Measurements from ENCODE around the gene YBX3. TPM values are rescaled to one million over a fixed set of nuclear protein-coding genes. Genes with fewer than 3 reads are reported as not detected.
"Not testable (repeated sequence)": the region's sequence is repeated elsewhere in the genome, so short reads cannot be mapped to it uniquely, and the experiment has no call there.

Gene YBX3
- total RNA-seq = 198 and 207 TPM in 2 replicates

DNA sequence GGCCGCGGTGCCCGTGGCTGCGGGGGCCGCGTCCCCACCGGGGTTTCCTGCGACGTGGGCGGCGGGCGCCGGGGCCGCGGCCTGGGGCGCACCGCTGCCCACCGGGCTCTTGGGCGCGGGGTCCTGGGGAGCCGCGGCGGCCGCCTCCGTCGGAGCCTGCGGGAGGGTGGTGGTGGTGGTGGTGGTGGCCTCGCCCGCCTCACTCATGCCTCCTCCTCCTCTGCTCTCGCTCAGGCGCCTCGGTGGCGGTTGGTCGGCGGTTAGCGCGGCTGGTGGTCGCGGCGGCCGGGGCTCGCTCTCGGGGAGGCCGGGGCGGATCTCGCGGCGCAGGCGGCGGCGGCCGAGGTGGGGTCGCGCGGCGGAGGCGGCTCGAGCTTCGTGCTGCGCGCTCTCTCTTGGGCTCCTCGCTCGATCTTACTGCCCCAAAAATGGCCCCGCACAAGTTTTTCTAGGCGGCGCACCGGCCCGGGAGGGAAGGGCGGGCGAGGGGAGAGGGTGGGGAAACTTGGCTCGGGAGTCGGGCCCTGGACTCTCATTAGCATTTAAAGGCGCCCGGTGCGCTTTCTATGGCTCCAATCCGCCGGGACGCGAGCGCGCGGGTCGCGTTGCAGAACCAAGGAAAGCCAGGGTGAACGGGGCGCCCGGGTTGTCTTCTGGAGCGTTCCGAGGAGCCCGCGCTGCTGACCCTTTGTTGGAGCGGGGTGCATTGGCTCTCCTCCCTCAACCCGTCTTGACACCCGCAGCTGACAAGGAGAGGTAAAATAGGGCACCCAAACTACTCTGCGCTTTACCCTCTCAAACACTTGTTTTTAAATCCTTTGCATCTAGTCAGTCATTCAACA, at the start of gene YBX3:
Gene YBX3, minus strand, starts transcription at position 419 of the 842 bp plus-strand sequence. Its CDS starts 212 bp downstream, at position 207.
- intact Hi-C loops (cut with micrococcal nuclease) = loop anchor here (1.0 to 10.0 kb wide), 13 partner anchors 22 to 1992 kb away; partner anchors contain the start of genes BORCS5, CDKN1B, CLEC2B and GABARAPL1
- no peaks in the 10 kb centered on the region for H3K9me3 Mint-ChIP-seq
- H3K27ac Mint-ChIP-seq = peak within 1 kb of the TSS; percentile 96
- H3K4me1 Mint-ChIP-seq (ENCODE audit: low read depth) = peaks cover 48% of the 10 kb centered on the region
- peak; percentile 50 for DNase-seq (ENCODE audit: low spot score)
- peak within 1 kb of the TSS; percentile 96 for H3K4me3 Mint-ChIP-seq
- peaks cover 10% of the 10 kb centered on the region for H3K36me3 Mint-ChIP-seq (ENCODE audit: low read depth)
- peaks cover 47% of the 10 kb centered on the region for H3K27me3 Mint-ChIP-seq (ENCODE audit: insufficient read depth)

DNA sequence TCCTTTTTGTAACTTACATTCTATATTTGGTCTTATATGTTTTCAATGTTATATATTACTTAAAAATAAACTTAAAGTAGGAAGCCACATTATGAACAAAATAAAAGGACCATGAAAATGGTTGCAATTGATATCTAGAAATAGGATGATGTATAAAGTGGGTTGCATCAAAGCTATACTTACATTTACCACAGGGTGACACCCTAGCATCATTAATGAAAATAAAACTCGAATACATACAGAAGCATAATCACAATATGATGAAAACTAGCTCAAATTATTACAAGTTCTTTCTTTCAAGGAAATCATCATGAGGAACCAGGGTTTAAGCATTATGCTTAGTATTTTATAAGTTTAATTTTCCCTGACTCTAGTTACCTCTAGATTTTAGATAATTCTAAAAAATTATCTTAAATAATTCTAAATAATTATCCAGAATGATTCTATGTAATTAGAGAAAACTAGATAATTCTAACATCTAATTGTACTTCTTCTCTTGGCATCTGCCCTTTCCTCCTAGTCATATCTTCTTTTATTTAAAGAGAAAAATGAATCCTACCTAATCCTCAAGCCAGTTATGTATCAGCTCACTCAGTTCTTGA, 48.1 kb upstream of the YBX3 start:
- Mint-ChIP-seq H3K27ac (no peak overlapping the region), H3K36me3 (ENCODE audit: low read depth) (no peaks in the 10 kb centered on the region), H3K27me3 (ENCODE audit: insufficient read depth) (peaks cover 59% of the 10 kb centered on the region), H3K9me3 (no peaks in the 10 kb centered on the region), H3K4me3 (no peak overlapping the region), H3K4me1 (ENCODE audit: low read depth) (no peaks in the 10 kb centered on the region)
- intact Hi-C loops (cut with micrococcal nuclease) = loop anchor here (1.0 kb wide), 2 partner anchors 428 to 715 kb away; no protein-coding TSS in a partner anchor
- no peak for DNase-seq (ENCODE audit: low spot score)

DNA sequence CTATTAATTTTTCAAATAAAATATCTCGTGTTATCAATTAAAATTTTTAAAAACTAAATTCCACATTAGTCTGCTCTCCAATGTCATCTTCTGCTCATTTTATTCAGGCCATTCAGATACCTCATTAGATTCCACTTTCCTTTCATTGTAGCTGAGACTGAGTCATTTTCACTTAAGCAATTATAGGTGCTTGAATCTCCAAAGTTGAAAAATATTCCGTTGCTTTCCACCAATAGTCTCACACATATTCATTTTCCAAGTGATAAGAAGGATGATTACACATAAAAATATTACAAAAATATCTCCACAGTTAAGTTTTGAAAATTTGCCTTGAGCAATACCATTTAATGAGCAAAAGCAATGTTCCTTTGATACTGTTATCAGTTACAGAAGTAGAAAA, 36.5 kb upstream of the YBX3 start:
- Mint-ChIP-seq H3K27me3 (ENCODE audit: insufficient read depth) (peaks cover 49% of the 10 kb centered on the region), H3K27ac (no peak overlapping the region), H3K4me1 (ENCODE audit: low read depth) (no peaks in the 10 kb centered on the region), H3K4me3 (no peak overlapping the region), H3K36me3 (ENCODE audit: low read depth) (no peaks in the 10 kb centered on the region), H3K9me3 (peaks cover 12% of the 10 kb centered on the region)
- no peak for DNase-seq (ENCODE audit: low spot score)
- intact Hi-C loops (cut with micrococcal nuclease) = loop anchor here (10.0 kb wide), 1 partner anchor 415 kb away; the partner anchor contains the start of gene SMIM10L1

DNA sequence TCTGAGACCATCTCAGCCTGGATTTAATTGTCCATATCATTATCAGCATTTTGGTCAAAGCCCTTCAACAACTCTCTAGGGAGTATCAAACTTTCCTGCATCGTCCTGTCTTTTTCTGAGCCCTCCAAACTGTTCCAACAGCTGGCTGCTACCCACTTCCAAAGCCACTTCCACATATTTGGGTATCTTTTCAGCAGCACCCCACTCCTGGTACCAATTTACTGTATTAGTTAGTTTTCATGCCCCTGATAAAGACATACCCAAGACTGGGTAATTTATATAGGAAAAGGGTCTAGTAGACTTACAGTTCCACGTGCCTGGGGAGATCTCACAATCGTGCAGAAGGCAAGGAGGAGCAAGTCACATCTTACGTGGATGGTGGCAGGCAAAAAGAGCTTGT, 33.1 kb upstream of the YBX3 start:
- Mint-ChIP-seq H3K4me1 (ENCODE audit: low read depth) (peaks cover 5% of the 10 kb centered on the region), H3K4me3 (no peak overlapping the region), H3K27me3 (ENCODE audit: insufficient read depth) (peaks cover 38% of the 10 kb centered on the region), H3K36me3 (ENCODE audit: low read depth) (no peaks in the 10 kb centered on the region), H3K27ac (no peak overlapping the region), H3K9me3 (peaks cover 12% of the 10 kb centered on the region)
- intact Hi-C loops (cut with micrococcal nuclease) = loop anchor here (10.0 kb wide), 1 partner anchor 419 kb away; the partner anchor contains the start of gene SMIM10L1
- DNase-seq (ENCODE audit: low spot score) = no peak

DNA sequence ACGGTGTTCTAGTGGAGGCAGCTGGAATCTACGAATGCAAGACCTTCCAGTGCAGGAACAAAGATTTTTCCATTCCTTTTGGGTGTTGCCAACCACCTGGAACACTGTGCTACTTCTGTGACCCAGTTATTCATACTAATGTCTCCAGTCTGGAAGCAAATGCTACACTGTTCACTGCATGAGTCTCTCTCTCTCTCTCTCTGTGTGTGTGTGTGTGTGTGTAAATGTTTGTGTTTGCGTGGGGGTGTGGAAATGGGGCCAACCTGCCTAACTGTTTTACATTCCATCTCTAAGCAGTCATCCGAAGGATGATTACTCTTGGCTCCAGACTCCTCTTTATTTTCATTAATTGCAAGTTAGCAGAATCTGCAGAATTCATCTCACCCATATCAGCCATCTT, 29.9 kb upstream of the YBX3 start:
- intact Hi-C loops (cut with micrococcal nuclease) = loop anchor here (5.0 to 10.0 kb wide), 2 partner anchors 422 to 601 kb away; partner anchors contain the start of gene SMIM10L1
- Mint-ChIP-seq H3K4me3 (no peak overlapping the region), H3K4me1 (ENCODE audit: low read depth) (peaks cover 20% of the 10 kb centered on the region), H3K27ac (no peak overlapping the region), H3K27me3 (ENCODE audit: insufficient read depth) (peaks cover 11% of the 10 kb centered on the region), H3K9me3 (peaks cover 12% of the 10 kb centered on the region), H3K36me3 (ENCODE audit: low read depth) (no peaks in the 10 kb centered on the region)
- no peak for DNase-seq (ENCODE audit: low spot score)

DNA sequence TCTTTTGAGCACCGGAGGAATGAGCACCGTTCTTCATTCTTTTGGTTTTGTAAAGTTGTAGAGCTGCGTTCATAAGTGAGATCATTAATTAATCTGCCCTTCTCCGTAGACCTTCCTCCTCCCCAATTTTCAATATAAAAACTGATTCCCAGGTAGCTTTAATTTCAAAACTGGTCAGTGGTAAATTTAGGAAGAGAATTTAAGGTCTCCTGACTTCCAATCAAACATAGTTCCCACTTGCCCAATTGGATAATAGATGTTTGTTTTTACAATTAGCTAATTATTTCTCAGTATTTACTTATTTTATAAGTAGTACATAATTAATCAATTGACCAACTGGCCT, 27.2 kb upstream of the YBX3 start:
- peaks cover 2% of the 10 kb centered on the region for H3K36me3 Mint-ChIP-seq (ENCODE audit: low read depth)
- no peaks in the 10 kb centered on the region for H3K9me3 Mint-ChIP-seq
- no peak overlapping the region for H3K27ac Mint-ChIP-seq
- H3K27me3 Mint-ChIP-seq (ENCODE audit: insufficient read depth) = peaks cover 21% of the 10 kb centered on the region
- H3K4me1 Mint-ChIP-seq (ENCODE audit: low read depth) = peaks cover 36% of the 10 kb centered on the region
- no peak for DNase-seq (ENCODE audit: low spot score)
- peak overlapping the region; percentile 62 for H3K4me3 Mint-ChIP-seq
- intact Hi-C loops (cut with micrococcal nuclease) = loop anchor here (1.0 to 10.0 kb wide), 7 partner anchors 27 to 598 kb away; partner anchors contain the start of genes MAGOHB, SMIM10L1, STYK1 and YBX3

DNA sequence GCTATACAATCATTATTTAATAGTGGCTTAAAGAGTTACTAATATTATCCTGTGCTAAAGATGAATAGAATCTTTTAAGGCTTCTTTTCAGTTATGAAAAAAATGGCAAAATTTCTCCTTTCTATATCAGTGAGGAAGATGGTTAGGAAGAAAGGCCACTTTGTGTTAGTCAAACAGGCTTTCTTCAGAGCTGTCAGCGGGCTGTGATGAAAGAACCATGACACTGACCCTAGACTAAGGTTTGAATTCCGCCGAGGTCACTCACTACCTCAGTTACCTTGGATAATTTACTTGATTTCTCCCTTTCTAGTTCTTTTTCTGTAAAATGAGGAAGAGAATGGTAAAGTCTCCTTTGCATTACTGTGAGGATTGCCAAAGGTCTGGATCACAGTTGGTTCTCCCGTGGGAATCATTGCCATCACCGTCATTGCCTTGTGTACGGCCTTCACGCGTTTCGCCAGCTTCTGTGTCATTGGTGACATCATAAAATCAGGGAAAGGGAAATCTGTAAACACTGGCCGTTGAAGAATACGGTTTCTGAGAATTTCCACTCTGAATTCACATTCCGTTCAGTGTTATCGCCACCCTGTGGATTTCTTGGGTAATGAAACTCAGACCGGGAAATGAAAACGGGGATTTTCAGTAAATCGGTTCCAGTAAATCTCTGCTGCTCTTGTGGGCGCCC, 26.7 kb upstream of the YBX3 start:
- Mint-ChIP-seq H3K4me3 (peak overlapping the region; percentile 62), H3K27me3 (ENCODE audit: insufficient read depth) (peaks cover 24% of the 10 kb centered on the region), H3K4me1 (ENCODE audit: low read depth) (peaks cover 36% of the 10 kb centered on the region), H3K27ac (peak overlapping the region; percentile 34), H3K9me3 (no peaks in the 10 kb centered on the region), H3K36me3 (ENCODE audit: low read depth) (peaks cover 2% of the 10 kb centered on the region)
- intact Hi-C loops (cut with micrococcal nuclease) = loop anchor here (1.0 to 10.0 kb wide), 8 partner anchors 27 to 598 kb away; partner anchors contain the start of genes MAGOHB, SMIM10L1, STYK1 and YBX3
- DNase-seq (ENCODE audit: low spot score) = peak; percentile 66

DNA sequence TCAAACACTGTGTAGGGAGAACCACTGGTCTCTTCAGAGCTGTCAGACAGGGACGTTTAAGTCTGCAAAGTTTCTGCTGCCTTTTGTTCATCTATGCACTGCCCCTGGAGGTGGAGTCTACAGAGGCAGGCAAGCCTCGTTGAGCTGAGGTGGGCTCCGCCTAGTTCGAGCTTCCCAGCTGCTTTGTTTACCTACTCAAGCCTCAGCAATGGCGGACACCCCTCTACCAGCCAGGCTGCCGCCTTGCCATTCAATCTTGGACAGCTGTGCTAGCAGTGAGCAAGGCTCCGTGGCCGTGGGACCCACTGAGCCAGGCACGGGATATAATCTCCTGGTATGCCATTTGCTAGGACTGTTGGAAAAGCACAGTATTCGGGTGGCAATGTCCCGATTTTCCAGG, 24.6 kb upstream of the YBX3 start:
- no peak for DNase-seq (ENCODE audit: low spot score)
- peaks cover 4% of the 10 kb centered on the region for H3K36me3 Mint-ChIP-seq (ENCODE audit: low read depth)
- peaks cover 31% of the 10 kb centered on the region for H3K27me3 Mint-ChIP-seq (ENCODE audit: insufficient read depth)
- intact Hi-C loops (cut with micrococcal nuclease) = loop anchor here (5.0 kb wide), 1 partner anchor 425 kb away; no protein-coding TSS in a partner anchor
- H3K4me3 Mint-ChIP-seq = no peak overlapping the region
- H3K9me3 Mint-ChIP-seq = no peaks in the 10 kb centered on the region
- peaks cover 36% of the 10 kb centered on the region for H3K4me1 Mint-ChIP-seq (ENCODE audit: low read depth)
- H3K27ac Mint-ChIP-seq = no peak overlapping the region

DNA sequence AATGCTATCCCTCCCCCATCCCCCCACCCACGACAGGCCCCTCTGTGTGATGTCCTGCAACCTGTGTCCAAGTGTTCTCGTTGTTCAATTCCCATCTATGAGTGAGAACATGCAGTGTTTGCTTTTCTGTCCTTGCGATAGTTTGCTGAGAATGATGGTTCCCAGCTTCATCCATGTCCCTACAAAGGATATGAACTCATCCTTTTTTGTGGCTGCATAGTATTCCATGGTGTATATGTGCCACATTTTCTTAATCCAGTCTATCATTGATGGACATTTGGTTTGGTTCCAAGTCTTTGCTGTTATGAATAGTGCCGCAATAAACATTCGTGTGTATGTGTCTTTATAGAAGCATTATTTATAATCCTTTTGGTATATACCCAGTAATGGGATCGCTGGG, 20.3 kb upstream of the YBX3 start:
- Mint-ChIP-seq H3K27me3 (ENCODE audit: insufficient read depth) (peaks cover 27% of the 10 kb centered on the region), H3K4me1 (ENCODE audit: low read depth) (peaks cover 38% of the 10 kb centered on the region)
- H3K27ac Mint-ChIP-seq; intact Hi-C loops (cut with micrococcal nuclease); DNase-seq (ENCODE audit: low spot score); H3K4me3 Mint-ChIP-seq; H3K36me3 Mint-ChIP-seq (ENCODE audit: low read depth); H3K9me3 Mint-ChIP-seq: not testable (repeated sequence)

DNA sequence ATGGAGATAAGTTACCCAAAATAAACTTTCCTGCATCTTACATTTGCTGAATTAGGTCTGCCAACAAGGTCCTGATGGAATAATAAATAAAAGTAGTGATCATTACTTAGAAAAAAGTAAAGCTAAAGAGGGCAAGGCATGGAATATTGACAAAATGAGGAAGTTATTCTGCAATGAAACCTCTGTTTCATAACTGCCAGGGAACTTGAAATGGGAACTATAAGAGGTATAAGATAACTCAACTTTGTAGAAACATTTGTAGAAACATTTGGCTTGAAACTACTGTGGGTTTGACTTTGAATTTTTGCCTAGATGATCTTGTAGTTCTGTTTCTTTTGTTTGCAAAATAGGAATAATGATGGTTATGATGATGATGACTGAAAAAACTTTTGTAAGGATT, 18.7 kb upstream of the YBX3 start:
- peaks cover 4% of the 10 kb centered on the region for H3K36me3 Mint-ChIP-seq (ENCODE audit: low read depth)
- H3K4me1 Mint-ChIP-seq (ENCODE audit: low read depth) = peaks cover 33% of the 10 kb centered on the region
- intact Hi-C loops (cut with micrococcal nuclease) = no loop called here
- H3K27ac Mint-ChIP-seq = no peak overlapping the region
- peaks cover 31% of the 10 kb centered on the region for H3K27me3 Mint-ChIP-seq (ENCODE audit: insufficient read depth)
- DNase-seq (ENCODE audit: low spot score) = no peak
- H3K4me3 Mint-ChIP-seq = no peak overlapping the region
- H3K9me3 Mint-ChIP-seq = no peaks in the 10 kb centered on the region

DNA sequence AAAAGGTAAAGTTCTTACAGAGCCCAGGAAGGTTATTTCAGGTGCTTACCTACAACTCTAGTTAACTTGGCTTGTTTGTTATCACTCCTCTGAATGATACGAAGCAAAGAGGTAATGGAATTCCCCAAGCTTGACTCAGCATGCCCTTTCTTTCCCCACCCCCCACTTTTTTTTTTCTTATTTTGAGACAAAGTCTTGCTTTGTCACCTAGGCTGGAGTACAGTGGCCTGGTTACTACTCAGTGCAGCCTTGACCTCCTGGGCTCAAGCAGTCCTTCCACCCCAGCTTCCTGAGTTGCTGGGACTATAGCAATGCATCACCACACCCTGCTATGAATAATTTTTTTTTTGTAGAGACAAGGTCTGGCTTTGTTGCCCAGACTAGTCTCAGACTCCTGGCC, 17.1 kb upstream of the YBX3 start:
- Mint-ChIP-seq H3K4me3 (no peak overlapping the region), H3K36me3 (ENCODE audit: low read depth) (peaks cover 2% of the 10 kb centered on the region), H3K4me1 (ENCODE audit: low read depth) (peaks cover 23% of the 10 kb centered on the region), H3K27ac (no peak overlapping the region), H3K27me3 (ENCODE audit: insufficient read depth) (peaks cover 21% of the 10 kb centered on the region), H3K9me3 (no peaks in the 10 kb centered on the region)
- no peak for DNase-seq (ENCODE audit: low spot score)
- intact Hi-C loops (cut with micrococcal nuclease) = no loop called here

DNA sequence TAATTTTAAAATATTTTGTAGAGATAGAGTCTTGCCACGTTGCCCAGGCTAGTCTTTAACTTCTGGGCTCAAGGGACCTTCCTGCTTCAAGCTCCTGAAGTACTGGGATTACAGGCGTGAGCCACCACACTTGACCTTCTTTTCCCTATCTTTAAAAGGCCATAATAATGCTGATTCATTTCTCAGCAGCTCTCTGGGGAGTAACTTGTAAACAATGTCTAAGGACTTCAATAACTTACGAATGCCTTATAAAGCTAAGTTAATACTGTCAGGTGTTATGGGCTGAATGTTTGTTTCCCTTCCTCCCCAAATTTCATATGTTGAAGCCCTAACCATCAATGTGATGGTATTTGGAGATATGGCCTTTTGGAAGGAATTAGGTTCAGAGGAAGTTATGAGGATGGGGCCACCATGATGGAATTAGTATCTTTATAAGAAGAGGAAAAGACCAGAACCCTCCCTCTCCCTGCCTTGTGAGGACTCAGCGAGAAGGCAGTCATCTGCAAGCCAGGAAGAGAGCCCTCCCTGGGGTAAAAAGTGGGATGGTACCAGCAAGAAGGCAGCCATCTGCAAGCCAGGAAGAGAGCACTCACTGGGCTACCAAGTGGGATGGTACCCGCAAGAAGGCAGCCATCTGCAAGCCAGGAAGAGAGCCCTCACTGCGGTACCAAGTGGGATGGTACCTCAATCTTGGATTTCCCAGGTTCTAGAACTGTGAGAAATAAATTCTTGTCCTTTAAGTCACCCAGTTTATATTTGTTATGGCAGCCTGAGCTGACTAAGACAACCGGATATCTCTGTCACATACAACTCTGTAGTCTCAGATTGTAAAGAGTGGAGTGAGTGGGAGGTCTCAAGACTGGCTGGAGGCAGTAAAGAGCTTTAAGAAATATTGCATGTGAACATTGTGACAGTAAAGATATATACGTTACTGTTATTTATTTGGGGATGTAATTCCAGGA, 16.3 kb upstream of the YBX3 start:
- no peak overlapping the region for H3K27ac Mint-ChIP-seq
- no peak for DNase-seq (ENCODE audit: low spot score)
- intact Hi-C loops (cut with micrococcal nuclease) = no loop called here
- H3K36me3 Mint-ChIP-seq (ENCODE audit: low read depth) = peaks cover 2% of the 10 kb centered on the region
- H3K9me3 Mint-ChIP-seq = no peaks in the 10 kb centered on the region
- H3K4me1 Mint-ChIP-seq (ENCODE audit: low read depth) = peaks cover 23% of the 10 kb centered on the region
- H3K27me3 Mint-ChIP-seq (ENCODE audit: insufficient read depth) = peaks cover 16% of the 10 kb centered on the region
- H3K4me3 Mint-ChIP-seq = no peak overlapping the region

All from activated T-helper 1 cell treated with anti-CD3 and anti-CD28 coated beads, Interleukin-12 subunit alpha, Interleukin-12 subunit beta, Interleukin-2, Interleukin-4 antibody, amounts not matched to agents 30 ng/mL and 10 ng/mL and 1 ng/mL, durations not matched to agents 14 hours and 24 hours and 36 hours (primary cell).